T-helper 22 cell (primary cell): ENCODE data around the gene ROM1.
"Not testable (repeated sequence)": the region's sequence is repeated elsewhere in the genome, so short reads cannot be mapped to it uniquely, and the experiment has no call there.

Experiments used
- DNase-seq: peaks from one replicate; pipeline ENCODE4 v3.0.0-alpha.2; 2020; ENCODE audit warnings: low read depth

ROM1 gene

DNA sequence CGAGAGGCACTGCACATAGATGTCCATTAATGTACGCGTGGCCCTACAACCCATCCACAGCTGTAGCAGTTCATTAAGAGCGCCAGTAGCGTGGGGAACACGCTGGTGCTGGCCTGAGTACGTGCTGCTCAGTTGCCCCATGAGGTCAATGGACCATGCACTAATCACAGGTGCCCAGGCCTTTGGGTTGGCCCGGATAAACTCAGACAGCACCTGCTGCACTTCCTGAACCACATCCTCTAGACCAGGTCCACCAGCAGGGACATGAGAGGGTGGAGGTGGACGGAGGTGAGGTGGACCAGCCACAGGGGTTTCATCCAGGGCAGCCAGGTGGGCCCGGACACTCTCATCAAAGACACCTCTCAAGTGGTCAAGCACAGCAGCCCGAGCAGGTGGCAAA, 36.4 kb downstream of the ROM1 start:
- no peak for DNase-seq

DNA sequence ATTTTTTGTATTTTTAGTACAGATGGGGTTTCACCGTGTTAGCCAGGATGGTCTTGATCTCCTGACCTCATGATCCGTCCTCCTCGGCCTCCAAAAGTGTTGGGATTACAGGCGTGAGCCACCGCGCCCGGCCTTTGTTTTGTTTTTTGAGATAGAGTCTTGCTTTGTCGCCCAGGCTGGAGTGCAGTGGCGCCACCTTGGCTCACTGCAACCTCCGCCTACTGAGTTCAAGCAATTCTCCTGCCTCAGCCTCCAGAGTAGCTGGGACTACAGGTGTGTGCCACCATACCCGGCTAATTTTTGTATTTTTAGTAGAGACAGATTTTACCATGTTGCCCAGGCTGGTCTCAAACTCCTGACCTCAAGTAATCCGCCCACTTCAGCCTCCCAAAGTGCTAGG, 37.2 kb downstream of the ROM1 start:
- DNase-seq, result not testable (repeated sequence)

DNA sequence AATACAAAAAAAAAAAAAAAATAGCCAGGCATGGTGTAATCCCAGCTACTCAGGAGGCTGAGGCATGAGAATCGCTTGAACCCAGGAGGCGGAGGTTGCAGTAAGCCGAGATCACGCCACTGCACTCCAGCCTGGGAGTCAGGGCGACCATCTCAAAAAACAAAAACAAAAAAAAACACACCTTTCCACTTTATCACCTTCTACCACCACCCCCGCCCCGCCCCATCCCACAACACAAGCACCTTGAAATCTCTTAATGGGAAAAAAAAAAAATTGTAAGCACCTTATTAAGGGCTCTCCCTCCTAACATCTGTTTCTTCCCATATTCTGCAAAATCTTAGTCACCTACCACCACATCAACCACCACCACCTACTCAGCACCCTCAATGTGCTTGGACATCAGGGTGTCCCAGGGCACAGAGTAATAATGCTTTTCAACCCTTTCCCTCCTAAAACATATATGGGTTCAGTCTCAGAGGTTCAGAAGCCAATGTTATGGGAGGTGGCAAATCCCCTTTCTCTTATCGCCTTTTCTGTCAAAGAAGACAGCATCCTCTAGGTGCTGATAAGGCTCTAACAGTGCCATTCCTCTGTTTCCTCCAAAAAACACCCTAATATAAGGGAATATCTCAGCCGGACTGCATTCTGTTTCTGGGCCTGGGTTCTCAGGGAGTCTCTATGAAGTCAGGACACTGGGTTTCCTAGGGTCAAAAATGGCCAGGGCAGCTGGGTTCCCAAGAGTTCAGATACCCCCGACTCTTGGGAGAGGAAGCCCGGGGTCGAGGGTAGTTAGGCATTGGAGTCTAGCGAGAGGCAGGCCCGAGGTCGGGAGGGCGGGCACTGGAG, 39.3 kb downstream of the ROM1 start:
- peak; percentile 61 for DNase-seq

DNA sequence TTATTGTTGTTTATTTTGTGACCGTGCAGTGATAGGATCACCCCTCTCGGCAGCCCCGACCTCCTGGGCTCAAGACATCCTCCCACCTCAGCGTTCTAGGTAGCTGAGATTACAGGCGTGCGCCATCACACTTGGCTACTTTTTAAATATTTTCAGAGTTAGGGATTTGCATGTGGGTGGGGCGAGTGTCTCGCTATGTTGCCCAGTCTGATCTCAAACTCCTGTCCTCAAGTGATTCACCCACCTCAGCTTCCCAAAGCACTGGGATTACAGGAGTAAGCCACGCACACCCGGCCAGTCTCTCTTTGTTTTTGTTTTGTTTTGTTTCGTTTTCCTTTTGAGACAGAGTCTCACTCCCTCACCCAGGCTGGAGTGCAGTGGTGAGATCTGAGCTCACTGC, 41.2 kb downstream of the ROM1 start:
- no peak for DNase-seq

DNA sequence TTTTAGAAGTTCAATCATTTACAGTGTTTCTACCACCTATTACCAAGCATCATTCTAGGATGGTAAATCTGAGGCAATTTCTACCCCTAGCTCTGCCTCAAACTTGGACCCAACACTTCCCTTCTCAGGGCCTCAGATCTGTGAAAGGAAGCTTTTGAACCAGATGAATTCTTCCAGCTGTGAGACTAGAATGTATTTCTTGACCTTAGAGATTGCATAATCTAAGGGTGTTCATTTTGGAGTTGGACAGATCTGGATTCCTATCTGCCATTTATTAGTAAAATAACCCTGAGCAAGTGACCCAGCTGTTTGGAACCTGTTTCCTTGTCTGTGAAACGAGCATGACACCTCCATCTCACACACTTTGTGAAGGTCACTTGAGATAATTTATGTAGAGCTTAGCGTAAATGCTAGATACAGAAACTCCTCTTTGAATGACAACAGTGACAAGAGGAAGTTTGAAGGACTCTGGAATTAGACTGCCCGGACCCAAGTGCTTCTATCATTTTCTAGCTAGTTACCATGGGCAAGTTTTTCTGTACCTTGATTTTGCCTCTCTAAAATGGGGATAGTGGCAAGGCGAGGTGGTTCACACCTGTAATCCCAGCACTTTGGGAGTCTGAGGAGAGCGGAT, 43.9 kb downstream of the ROM1 start:
- no peak for DNase-seq

DNA sequence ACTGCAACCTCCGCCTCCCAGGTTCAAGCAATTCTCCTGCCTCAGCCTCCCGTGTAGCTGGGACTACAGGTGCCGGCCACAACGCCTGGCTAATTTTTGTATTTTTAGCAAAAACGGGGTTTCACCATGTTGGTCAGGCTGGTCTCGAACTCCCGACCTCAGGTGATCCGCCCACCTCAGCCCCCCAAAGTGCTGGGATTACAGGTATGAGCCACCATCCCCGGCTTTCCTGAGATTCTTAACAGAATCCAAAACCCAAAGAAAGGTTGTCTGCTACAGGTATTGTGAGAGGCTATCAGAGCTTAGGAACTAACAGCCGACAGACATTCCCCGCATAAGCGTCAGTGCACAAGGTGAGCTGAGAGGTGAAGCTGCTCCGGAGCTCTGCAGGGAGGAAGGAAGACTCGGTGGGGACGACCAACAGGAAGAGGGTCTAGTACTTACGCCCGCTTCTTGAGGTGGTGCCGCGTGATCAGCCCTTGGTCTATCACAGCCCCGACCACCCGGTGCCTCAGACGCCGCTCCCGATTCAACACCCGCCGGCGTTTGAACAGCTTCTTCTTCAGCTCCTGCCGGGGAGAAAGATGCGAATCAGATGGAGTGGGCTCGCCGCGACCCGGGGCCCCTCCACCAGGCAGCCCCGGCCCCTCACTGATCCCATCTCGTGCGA, 51.5 kb downstream of the ROM1 start:
- peak; percentile 29 for DNase-seq
